Breast epithelium (tissue), 3 donors: ENCODE data around the gene CCDC146.
"Not testable (repeated sequence)": the region's sequence is repeated elsewhere in the genome, so short reads cannot be mapped to it uniquely, and the experiment has no call there.

Experiments used
- POLR2AphosphoS5 ChIP-seq, 3 donors: sonication (generic); formaldehyde crosslinking; IDR thresholded peaks; one replicate each; pipeline ENCODE4 v1.6.1; 2017; ENCODE audit warnings: antibody characterized with exemption in 3 of 3
- TF ChIP-seq, protein P1 (sequence below), 3 donors: fragments of 450-650 bp; IDR thresholded peaks; one replicate each; pipeline ENCODE4 v1.5.1; 2016 to 2017; ENCODE audit warnings: antibody characterized with exemption in 3 of 3, mild to moderate bottlenecking in 3 of 3, moderate library complexity in 3 of 3

DNA sequence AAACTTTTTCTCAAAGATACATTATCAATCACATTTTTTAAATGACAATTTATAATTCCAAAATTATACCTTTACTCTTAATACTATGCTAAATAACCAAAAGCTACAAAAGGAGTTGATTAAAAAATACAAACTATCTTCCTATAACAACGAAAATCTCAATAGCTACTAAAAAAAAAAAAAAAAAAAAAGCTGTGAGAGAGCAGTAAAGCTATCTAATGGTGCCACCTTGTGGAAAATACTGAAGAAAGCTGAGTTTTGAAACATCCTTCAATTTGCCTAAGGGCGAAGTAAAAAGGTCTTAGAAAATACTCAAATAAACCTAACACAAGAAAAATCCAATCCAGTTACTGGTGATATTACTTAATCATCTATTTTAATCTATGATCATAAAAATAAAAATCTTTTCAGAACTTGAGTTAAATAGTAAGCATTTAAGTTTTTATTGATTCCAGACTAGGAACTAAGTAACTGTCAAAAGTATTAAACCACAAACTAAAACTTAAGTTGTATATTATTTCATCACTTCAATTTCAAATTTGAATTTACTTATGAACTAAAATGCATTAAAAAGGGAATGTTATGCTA, 9.6 kb upstream of the CCDC146 start:
- TF ChIP-seq, protein P1, sequence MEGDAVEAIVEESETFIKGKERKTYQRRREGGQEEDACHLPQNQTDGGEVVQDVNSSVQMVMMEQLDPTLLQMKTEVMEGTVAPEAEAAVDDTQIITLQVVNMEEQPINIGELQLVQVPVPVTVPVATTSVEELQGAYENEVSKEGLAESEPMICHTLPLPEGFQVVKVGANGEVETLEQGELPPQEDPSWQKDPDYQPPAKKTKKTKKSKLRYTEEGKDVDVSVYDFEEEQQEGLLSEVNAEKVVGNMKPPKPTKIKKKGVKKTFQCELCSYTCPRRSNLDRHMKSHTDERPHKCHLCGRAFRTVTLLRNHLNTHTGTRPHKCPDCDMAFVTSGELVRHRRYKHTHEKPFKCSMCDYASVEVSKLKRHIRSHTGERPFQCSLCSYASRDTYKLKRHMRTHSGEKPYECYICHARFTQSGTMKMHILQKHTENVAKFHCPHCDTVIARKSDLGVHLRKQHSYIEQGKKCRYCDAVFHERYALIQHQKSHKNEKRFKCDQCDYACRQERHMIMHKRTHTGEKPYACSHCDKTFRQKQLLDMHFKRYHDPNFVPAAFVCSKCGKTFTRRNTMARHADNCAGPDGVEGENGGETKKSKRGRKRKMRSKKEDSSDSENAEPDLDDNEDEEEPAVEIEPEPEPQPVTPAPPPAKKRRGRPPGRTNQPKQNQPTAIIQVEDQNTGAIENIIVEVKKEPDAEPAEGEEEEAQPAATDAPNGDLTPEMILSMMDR (IDR thresholded peaks at IDR 0.05): peak in 1 of 3 donors; percentile 17
- TF ChIP-seq POLR2AphosphoS5 (IDR thresholded peaks at IDR 0.05): not testable (repeated sequence)
